ENCODE measurements around the gene GPATCH8. TPM values are rescaled to one million over a fixed set of nuclear protein-coding genes. Genes with fewer than 3 reads are reported as not detected.

Gene GPATCH8
- total RNA-seq, 4 donors from 2014 or later = 33.8 to 49.3 (median 39.1) TPM

DNA sequence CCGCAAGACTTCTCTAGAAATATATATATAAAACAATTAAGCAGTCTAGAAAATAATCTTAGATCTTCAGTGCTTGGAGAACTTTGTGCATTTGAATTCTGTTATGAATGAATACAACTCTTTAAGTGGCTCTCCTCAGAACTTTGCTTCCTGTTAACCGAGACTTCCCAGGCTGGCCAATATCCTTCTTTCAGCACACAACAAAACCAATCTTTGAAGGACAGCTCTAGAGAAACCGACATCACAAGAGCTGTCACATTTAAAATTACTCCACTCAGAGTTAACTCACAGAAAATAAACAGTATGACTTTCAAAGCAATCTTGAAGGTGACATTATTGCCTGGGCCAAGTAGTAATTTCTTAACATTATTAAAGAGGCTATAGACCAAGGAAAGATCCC is 64.0 kb downstream of the GPATCH8 start:
- TF ChIP-seq, protein P1, sequence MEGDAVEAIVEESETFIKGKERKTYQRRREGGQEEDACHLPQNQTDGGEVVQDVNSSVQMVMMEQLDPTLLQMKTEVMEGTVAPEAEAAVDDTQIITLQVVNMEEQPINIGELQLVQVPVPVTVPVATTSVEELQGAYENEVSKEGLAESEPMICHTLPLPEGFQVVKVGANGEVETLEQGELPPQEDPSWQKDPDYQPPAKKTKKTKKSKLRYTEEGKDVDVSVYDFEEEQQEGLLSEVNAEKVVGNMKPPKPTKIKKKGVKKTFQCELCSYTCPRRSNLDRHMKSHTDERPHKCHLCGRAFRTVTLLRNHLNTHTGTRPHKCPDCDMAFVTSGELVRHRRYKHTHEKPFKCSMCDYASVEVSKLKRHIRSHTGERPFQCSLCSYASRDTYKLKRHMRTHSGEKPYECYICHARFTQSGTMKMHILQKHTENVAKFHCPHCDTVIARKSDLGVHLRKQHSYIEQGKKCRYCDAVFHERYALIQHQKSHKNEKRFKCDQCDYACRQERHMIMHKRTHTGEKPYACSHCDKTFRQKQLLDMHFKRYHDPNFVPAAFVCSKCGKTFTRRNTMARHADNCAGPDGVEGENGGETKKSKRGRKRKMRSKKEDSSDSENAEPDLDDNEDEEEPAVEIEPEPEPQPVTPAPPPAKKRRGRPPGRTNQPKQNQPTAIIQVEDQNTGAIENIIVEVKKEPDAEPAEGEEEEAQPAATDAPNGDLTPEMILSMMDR (IDR thresholded peaks at IDR 0.05; ENCODE audit: low read depth) = no peak

DNA sequence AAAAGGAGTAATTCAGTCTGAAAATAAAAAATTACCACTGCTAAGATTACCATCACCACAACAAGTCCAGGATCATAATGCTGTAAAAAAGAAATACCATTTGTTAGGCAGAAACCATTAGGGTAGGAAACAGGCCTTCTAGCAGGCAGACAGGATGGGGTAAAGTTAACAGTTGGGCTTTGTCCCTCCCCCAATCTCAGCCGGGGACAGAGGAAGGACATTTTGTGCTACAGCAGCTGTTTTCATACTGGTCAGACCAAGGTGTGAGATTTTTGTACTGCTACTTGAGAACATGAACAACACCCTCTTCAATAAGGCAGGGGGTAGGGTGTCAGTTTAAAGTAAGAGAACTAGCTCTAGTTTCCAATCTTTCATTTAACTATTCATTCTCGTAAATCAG is 64.6 kb downstream of the GPATCH8 start:
- TF ChIP-seq, protein P1 (IDR thresholded peaks at IDR 0.05; ENCODE audit: low read depth) = no peak

DNA sequence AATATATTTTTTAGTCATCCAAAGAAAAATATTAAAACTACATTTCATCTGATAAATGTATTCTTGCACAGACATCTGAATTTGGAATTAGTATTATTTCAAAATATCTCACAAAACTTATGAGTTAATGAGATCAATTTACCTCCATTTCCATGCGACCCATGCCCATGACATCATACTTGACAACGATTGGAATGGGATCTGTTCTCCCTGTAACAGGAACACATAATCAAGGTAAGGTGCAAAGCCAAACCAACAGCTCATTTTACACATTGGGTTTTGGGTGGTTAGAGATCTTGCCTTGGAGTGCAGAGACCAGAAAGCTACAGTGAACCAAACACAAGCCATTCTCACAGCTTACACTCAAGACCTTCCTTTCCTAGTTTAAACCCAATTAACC is 66.9 kb downstream of the GPATCH8 start:
- TF ChIP-seq, protein P1 (IDR thresholded peaks at IDR 0.05; ENCODE audit: low read depth) = no peak

DNA sequence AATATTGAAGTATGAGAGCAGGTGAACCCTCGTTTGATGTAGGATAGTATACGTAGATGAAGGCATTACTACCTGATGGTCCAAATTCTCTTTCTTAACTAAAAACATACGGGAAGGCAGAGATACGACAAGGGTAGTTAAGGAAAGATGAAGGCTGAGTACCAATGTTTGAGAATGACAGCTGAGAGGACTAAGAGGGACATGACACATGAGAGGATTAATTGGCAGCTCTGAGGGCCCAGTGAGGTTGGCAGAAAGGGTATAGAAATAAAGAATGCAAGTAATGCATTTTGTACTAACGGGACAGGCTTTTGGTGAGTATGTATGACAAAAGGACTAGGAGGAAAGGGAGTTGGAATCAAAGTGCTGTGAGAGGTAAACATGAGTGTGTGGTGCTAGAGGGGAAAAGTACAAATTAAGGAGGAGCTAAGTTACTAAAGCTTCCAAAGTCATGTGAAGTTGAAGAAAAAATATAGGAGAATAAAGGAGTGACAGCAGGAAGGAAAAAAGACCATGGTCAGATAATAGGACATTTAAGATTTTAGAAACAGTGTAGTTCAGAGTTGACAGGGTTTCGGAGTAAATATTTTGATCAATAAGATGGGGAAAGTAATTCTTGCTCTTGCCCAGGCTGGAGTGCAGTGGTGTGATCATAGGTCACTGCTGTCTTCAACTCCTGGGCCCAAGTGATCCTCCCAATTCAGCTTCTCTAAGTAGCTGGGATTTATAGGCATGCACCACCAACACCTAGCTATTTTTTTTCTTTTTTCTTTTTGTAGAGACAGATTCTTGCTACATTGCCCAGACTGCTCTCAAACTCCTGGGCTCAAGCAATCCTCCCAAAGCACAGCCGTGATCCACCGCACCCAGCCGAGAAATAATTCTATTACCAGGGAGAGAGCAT is 70.7 kb downstream of the GPATCH8 start:
- TF ChIP-seq, protein P1 (IDR thresholded peaks at IDR 0.05; ENCODE audit: low read depth) = no peak

DNA sequence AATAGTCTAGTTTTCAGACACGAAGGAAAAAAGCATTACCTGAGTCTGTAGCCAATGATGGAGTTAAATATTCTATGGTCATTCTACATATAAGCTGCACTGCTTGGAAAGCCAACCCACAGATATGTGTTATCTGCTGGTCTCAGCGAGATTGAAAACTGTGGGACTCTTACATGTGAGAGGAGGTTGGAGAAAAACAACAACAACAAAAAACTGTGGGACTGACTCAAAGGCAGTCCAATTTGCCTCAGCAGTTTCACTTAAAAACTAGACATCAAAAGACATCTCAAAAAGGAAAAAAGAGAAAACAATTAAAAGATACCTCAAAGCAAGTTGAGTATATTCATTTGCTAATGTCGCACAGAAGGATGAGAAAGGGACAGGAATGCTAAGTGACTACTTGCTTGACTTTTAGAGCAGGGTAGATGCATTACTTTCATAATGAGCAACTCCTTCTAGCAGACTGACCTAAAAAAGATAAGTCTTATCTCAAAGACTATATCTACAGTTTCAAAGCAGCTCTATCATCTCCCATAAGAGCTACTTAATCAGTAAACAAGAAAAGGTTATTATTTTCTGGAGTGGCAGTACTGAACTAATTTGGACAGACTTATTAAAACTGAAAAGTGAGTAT is 78.3 kb downstream of the GPATCH8 start:
- TF ChIP-seq, protein P1 (IDR thresholded peaks at IDR 0.05; ENCODE audit: low read depth) = no peak

DNA sequence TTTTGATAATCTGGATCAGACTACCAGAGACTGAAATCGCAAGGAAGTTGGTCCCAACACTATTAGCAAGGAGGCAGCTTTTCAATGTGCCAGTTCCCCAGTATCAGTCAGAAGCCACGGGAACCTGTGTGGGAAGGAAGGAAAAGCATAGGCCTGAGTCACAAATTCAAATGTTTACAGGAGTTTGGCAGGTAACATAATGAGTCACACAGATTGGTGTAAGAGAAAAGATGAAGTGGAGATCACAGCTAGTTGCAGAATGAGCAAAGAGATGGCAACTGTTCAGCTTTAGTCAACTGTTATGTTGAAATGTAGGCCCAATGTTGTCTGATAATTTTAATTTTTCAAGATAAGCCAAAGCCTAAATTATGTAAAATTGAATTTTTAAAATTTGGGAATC is 85.7 kb downstream of the GPATCH8 start:
- TF ChIP-seq, protein P1 (IDR thresholded peaks at IDR 0.05; ENCODE audit: low read depth) = no peak

DNA sequence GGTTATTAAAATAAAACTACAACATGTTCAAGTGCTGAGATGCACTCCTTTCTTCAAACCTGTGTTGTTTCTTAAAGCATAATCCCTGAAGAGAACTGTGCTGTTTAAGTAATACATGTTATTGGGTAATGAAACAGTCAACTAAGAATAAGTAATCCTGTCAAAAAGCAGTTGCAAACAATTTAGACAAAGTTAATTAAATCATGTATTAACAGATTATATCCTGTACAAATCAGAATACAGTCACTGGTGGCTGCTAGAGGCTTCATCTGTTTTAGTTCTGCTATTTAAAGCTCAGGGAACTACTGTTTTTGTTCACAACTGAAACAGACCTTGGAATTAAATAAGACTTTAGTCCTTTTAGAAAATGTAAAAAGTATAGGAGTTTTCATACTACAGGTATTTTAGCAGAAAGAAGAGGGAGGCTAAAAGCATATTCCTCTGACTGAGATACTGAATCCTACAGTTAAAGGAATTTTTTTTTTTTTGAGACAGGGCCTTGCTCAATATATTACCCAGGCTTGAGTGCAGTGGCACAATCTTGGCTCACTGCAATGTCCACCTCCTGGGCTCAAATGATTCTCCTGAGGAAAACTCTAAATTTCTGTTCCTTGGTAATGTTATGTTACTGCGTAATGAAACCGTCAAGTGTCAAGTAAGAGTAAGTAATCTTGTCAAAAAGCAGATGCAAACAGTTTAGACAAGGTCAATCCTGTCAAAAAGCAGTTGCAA is 86.5 kb downstream of the GPATCH8 start:
- TF ChIP-seq, protein P1 (IDR thresholded peaks at IDR 0.05; ENCODE audit: low read depth) = no peak
